HEK293 (cell line): ENCODE data around the gene SPTBN5.
A peak's percentile ranks its signal among the peaks of the same experiment; 100 is the strongest.

ENCODE experiments used
- CTCF ChIA-PET: fragments of 350-600 bp; formaldehyde crosslinking; extraction: SDS; loops from one replicate; lab custom pipeline; 2021; ENCODE audit warnings: antibody characterized with exemption; lab: Yijun Ruan, JAX
- POLR2A ChIA-PET: fragments of 300-600 bp; formaldehyde crosslinking; extraction: SDS; loops from one replicate; lab custom pipeline; 2020; ENCODE audit warnings: antibody characterized with exemption, inconsistent platforms; lab: Yijun Ruan, JAX
- H3K27ac ChIP-seq: fragments of 200-500 bp; sonication (Bioruptor generic); 2 replicates; pipeline ENCODE4 v1.5.1; 2014; ENCODE audit warnings: low read depth, low read length, control low read depth, inconsistent platforms; ENCODE audit errors: extremely low read depth
- H3K36me3 ChIP-seq, 2 experiments: fragments of 200-500 bp in 1 of 2; sonication (Bioruptor generic) in 1 of 2; 1 replicate in 1 of 2; 2 replicates in 1 of 2; pipeline ENCODE4 v1.5.1; 2014 to 2017; ENCODE audit warnings: inconsistent platforms in 2 of 2, low read length in 2 of 2; ENCODE audit not compliant: control insufficient read depth in 2 of 2, insufficient read depth in 1 of 2
- H3K4me1 ChIP-seq: fragments of 200-500 bp; sonication (Bioruptor generic); 2 replicates; pipeline ENCODE4 v1.5.1; 2014; ENCODE audit warnings: mild to moderate bottlenecking, low read length, inconsistent platforms; ENCODE audit not compliant: control insufficient read depth, insufficient read depth
- H3K4me3 ChIP-seq: 2 replicates; pipeline ENCODE4 v1.5.1; 2011; ENCODE audit warnings: low read depth, mild to moderate bottlenecking, control low read depth, low read length, moderate library complexity
- H3K9me3 ChIP-seq: fragments of 200-500 bp; sonication (Bioruptor generic); 2 replicates; pipeline ENCODE4 v1.5.1; 2014; ENCODE audit warnings: low read depth, low read length, inconsistent platforms; ENCODE audit not compliant: control insufficient read depth, insufficient read depth
- CTCF ChIP-seq: fragments of 450-650 bp; formaldehyde crosslinking; IDR thresholded peaks from 2 replicates; pipeline ENCODE4 v1.5.1; 2016; ENCODE audit warnings: missing biosample characterization, missing genetic modification characterization
- GLIS2 ChIP-seq: fragments of 450-650 bp; formaldehyde crosslinking; IDR thresholded peaks from 2 replicates; pipeline ENCODE4 v1.5.1; 2016; ENCODE audit warnings: missing biosample characterization, missing genetic modification characterization
- HIC1 ChIP-seq: fragments of 450-650 bp; formaldehyde crosslinking; IDR thresholded peaks from 2 replicates; pipeline ENCODE4 v1.5.1; 2016; ENCODE audit warnings: missing biosample characterization, missing genetic modification characterization
- IKZF3 ChIP-seq: fragments of 450-650 bp; IDR thresholded peaks from 2 replicates; pipeline ENCODE4 v1.5.0; 2018; ENCODE audit warnings: missing biosample characterization, mild to moderate bottlenecking, missing genetic modification characterization, moderate library complexity
- KLF1 ChIP-seq: fragments of 450-650 bp; formaldehyde crosslinking; IDR thresholded peaks from 2 replicates; pipeline ENCODE4 v1.5.1; 2016; ENCODE audit warnings: missing biosample characterization, missing genetic modification characterization
- KLF17 ChIP-seq: fragments of 450-650 bp; formaldehyde crosslinking; IDR thresholded peaks from 2 replicates; pipeline ENCODE4 v1.5.1; 2016; ENCODE audit warnings: missing biosample characterization, missing genetic modification characterization
- MEIS1 ChIP-seq: sonication (generic); formaldehyde crosslinking; IDR thresholded peaks from 2 replicates; pipeline ENCODE4 v1.8.1; 2022; ENCODE audit warnings: missing genetic modification reagents, mild to moderate bottlenecking, borderline replicate concordance
- PRDM1 ChIP-seq: fragments of 450-650 bp; formaldehyde crosslinking; IDR thresholded peaks from 2 replicates; pipeline ENCODE4; 2016; ENCODE audit warnings: missing biosample characterization, missing genetic modification characterization
- REST ChIP-seq: fragments of 450-650 bp; formaldehyde crosslinking; IDR thresholded peaks from 2 replicates; pipeline ENCODE4 v1.5.1; 2016; ENCODE audit warnings: missing biosample characterization, missing genetic modification characterization
- SP3 ChIP-seq: fragments of 450-650 bp; formaldehyde crosslinking; IDR thresholded peaks from 2 replicates; pipeline ENCODE4 v1.5.1; 2016; ENCODE audit warnings: missing biosample characterization, missing genetic modification characterization
- SP7 ChIP-seq: fragments of 450-650 bp; formaldehyde crosslinking; IDR thresholded peaks from 2 replicates; pipeline ENCODE4 v1.5.1; 2016; ENCODE audit warnings: missing biosample characterization, missing genetic modification characterization
- TRIM28 ChIP-seq: IDR thresholded peaks from 2 replicates; pipeline ENCODE4 v1.6.1; 2011; ENCODE audit warnings: low read length, control low read depth, borderline replicate concordance
- ZEB2 ChIP-seq: fragments of 450-650 bp; formaldehyde crosslinking; IDR thresholded peaks from 2 replicates; pipeline ENCODE4 v1.5.1; 2016; ENCODE audit warnings: missing biosample characterization, missing genetic modification characterization
- ZFHX2 ChIP-seq: fragments of 450-650 bp; formaldehyde crosslinking; conservative IDR thresholded peaks from 2 replicates; pipeline ENCODE4 v1.5.1; 2016; ENCODE audit warnings: missing biosample characterization, missing genetic modification characterization
- ZIC2 ChIP-seq: fragments of 450-650 bp; formaldehyde crosslinking; IDR thresholded peaks from 2 replicates; pipeline ENCODE4 v1.5.1; 2016; ENCODE audit warnings: missing biosample characterization, missing genetic modification characterization
- ZNF132 ChIP-seq: fragments of 450-650 bp; formaldehyde crosslinking; IDR thresholded peaks from 2 replicates; pipeline ENCODE4 v1.5.1; 2017; ENCODE audit warnings: missing biosample characterization, missing genetic modification characterization, borderline replicate concordance
- ZNF221 ChIP-seq: fragments of 450-650 bp; formaldehyde crosslinking; IDR thresholded peaks from 2 replicates; pipeline ENCODE4 v1.5.1; 2017; ENCODE audit warnings: missing biosample characterization, missing genetic modification characterization, borderline replicate concordance
- ZNF324 ChIP-seq: fragments of 450-650 bp; formaldehyde crosslinking; IDR thresholded peaks from 2 replicates; pipeline ENCODE4 v1.5.1; 2016; ENCODE audit warnings: missing biosample characterization, missing genetic modification characterization
- ZNF366 ChIP-seq: fragments of 450-650 bp; formaldehyde crosslinking; conservative IDR thresholded peaks from 2 replicates; pipeline ENCODE4 v1.5.1; 2016; ENCODE audit warnings: missing biosample characterization, missing genetic modification characterization
- ZNF404 ChIP-seq: fragments of 450-650 bp; formaldehyde crosslinking; IDR thresholded peaks from 2 replicates; pipeline ENCODE4 v1.5.1; 2017; ENCODE audit warnings: missing biosample characterization, missing genetic modification characterization
- ZNF423 ChIP-seq: fragments of 450-650 bp; formaldehyde crosslinking; IDR thresholded peaks from 2 replicates; pipeline ENCODE4 v1.5.1; 2016; ENCODE audit warnings: missing biosample characterization, missing genetic modification characterization
- ZNF530 ChIP-seq: fragments of 450-650 bp; formaldehyde crosslinking; IDR thresholded peaks from 2 replicates; pipeline ENCODE4 v1.5.1; 2016; ENCODE audit warnings: low read depth, missing biosample characterization, missing genetic modification characterization
- ZNF558 ChIP-seq: fragments of 450-650 bp; formaldehyde crosslinking; IDR thresholded peaks from 2 replicates; pipeline ENCODE4 v1.5.1; 2016; ENCODE audit warnings: missing biosample characterization, missing genetic modification characterization
- ZNF560 ChIP-seq: fragments of 450-650 bp; formaldehyde crosslinking; IDR thresholded peaks from 2 replicates; pipeline ENCODE4 v1.5.1; 2017; ENCODE audit warnings: missing biosample characterization, missing genetic modification characterization, borderline replicate concordance
- ZNF610 ChIP-seq: fragments of 450-650 bp; formaldehyde crosslinking; IDR thresholded peaks from 2 replicates; pipeline ENCODE4 v1.5.1; 2016; ENCODE audit warnings: missing biosample characterization, missing genetic modification characterization, borderline replicate concordance
- ZNF624 ChIP-seq: fragments of 450-650 bp; formaldehyde crosslinking; IDR thresholded peaks from 2 replicates; pipeline ENCODE4 v1.5.1; 2017; ENCODE audit warnings: missing biosample characterization, missing genetic modification characterization
- ZNF629 ChIP-seq: fragments of 450-650 bp; formaldehyde crosslinking; IDR thresholded peaks from 2 replicates; pipeline ENCODE4 v1.5.1; 2017; ENCODE audit warnings: missing biosample characterization, missing genetic modification characterization
- ZNF654 ChIP-seq: fragments of 450-650 bp; formaldehyde crosslinking; IDR thresholded peaks from 2 replicates; pipeline ENCODE4 v1.5.1; 2016; ENCODE audit warnings: low read depth, missing biosample characterization, missing genetic modification characterization
- ZNF664 ChIP-seq: fragments of 450-650 bp; formaldehyde crosslinking; IDR thresholded peaks from 2 replicates; pipeline ENCODE4 v1.5.1; 2016; ENCODE audit warnings: missing biosample characterization, missing genetic modification characterization
- ZNF777 ChIP-seq: fragments of 450-650 bp; formaldehyde crosslinking; IDR thresholded peaks from 2 replicates; pipeline ENCODE4 v1.5.1; 2017; ENCODE audit warnings: missing biosample characterization, missing genetic modification characterization, borderline replicate concordance
- ZNF791 ChIP-seq: fragments of 450-650 bp; formaldehyde crosslinking; IDR thresholded peaks from 2 replicates; pipeline ENCODE4 v1.5.1; 2016; ENCODE audit warnings: missing biosample characterization, missing genetic modification characterization

Gene SPTBN5

GRCh38 chr15:41930221-41930866 lies 36.5 kb upstream of the SPTBN5 start:
- H3K36me3 ChIP-seq: no peaks in the 10 kb centered on the region
- POLR2A ChIA-PET: interaction anchor here (1.5 kb wide), 1 partner anchor 103 kb away, joined by 4 read pairs; no protein-coding TSS in a partner anchor
- H3K4me1 ChIP-seq: peaks cover 38% of the 10 kb centered on the region
- H3K9me3 ChIP-seq: no peaks in the 10 kb centered on the region
- CTCF ChIA-PET: interaction anchor here (0.7 to 1.0 kb wide), 3 partner anchors 12 to 23 kb away, joined by 3 read pairs; no protein-coding TSS in a partner anchor
- H3K27ac ChIP-seq: no peak overlapping the region
- H3K4me3 ChIP-seq: no peak overlapping the region
- TF ChIP-seq ZNF791 (tag by site-specific recombination) (no peak), MEIS1 (CRISPR knock-in tag) (peak; percentile 71; the same call in 1 of the 2 replicates), HIC1 (tag by site-specific recombination) (peak; percentile 42; the same call in 1 of the 2 replicates), ZNF530 (tag by site-specific recombination) (no peak), ZIC2 (tag by site-specific recombination) (0 out of 2 replicates have a peak, but pooled peaks have one; percentile 44), ZNF560 (tag by site-specific recombination) (no peak), ZNF366 (tag by site-specific recombination) (peak; percentile 16; the same call in 1 of the 2 replicates), SP3 (tag by site-specific recombination) (no peak), ZNF324 (tag by site-specific recombination) (no peak), ZNF664 (peak; percentile 93), ZNF404 (no peak), REST (tag by site-specific recombination) (no peak), SP7 (tag by site-specific recombination) (peak; percentile 35), ZNF132 (tag by site-specific recombination) (no peak), ZNF558 (tag by site-specific recombination) (no peak), GLIS2 (tag by site-specific recombination) (no peak), ZNF777 (no peak), PRDM1 (no peak), ZNF610 (tag by site-specific recombination) (no peak), KLF1 (tag by site-specific recombination) (peak; percentile 39; the same call in 1 of the 2 replicates), CTCF (tag by site-specific recombination) (no peak), ZNF624 (tag by site-specific recombination) (no peak), ZNF654 (tag by site-specific recombination) (0 out of 2 replicates have a peak, but pooled peaks have one; percentile 23), ZNF221 (tag by site-specific recombination) (no peak), ZNF629 (tag by site-specific recombination) (peak; percentile 77), IKZF3 (tag by site-specific recombination) (0 out of 2 replicates have a peak, but pooled peaks have one; percentile 47), ZNF423 (tag by site-specific recombination) (no peak), ZEB2 (tag by site-specific recombination) (0 out of 2 replicates have a peak, but pooled peaks have one; percentile 37), TRIM28 (no peak), ZFHX2 (tag by site-specific recombination) (no peak), KLF17 (tag by site-specific recombination) (peak; percentile 68; the same call in 1 of the 2 replicates)
